ENCODE measurements around the gene TRIM8.
A peak's percentile ranks its signal among the peaks of the same experiment; 100 is the strongest.

Gene TRIM8

GRCh38 chr10:102644066-102644645 lies at the start of gene TRIM8:
Gene TRIM8 (plus strand): TSS chr10:102644479. CDS start chr10:102644618, 139 bp downstream.
- DNase-seq: no peak

- DNase-seq: peak; percentile 36
Observed at GRCh38 chr10:102595293-102595692, 49.0 kb upstream of the TRIM8 start.

GRCh38 chr10:102595897-102596296 lies 48.4 kb upstream of the TRIM8 start:
- peak; percentile 53 for DNase-seq

GRCh38 chr10:102596506-102596971 lies 47.7 kb upstream of the TRIM8 start:
- peak; percentile 85 for DNase-seq

GRCh38 chr10:102597131-102597991 lies 46.9 kb upstream of the TRIM8 start:
- peak; percentile 29 for DNase-seq

- no peak for DNase-seq
Observed at GRCh38 chr10:102598243-102598642, 46.0 kb upstream of the TRIM8 start.

GRCh38 chr10:102599565-102600327 lies 44.5 kb upstream of the TRIM8 start:
- DNase-seq: peak; percentile 57

GRCh38 chr10:102600816-102601215 lies 43.5 kb upstream of the TRIM8 start:
- DNase-seq: peak; percentile 46

- DNase-seq: peak; percentile 23
Observed at GRCh38 chr10:102601639-102602038, 42.6 kb upstream of the TRIM8 start.

GRCh38 chr10:102602272-102603045 lies 41.8 kb upstream of the TRIM8 start:
- DNase-seq: peak; percentile 47

- no peak for DNase-seq
Observed at GRCh38 chr10:102603946-102604345, 40.3 kb upstream of the TRIM8 start.

- DNase-seq: peak; percentile 79
Observed at GRCh38 chr10:102604439-102604841, 39.8 kb upstream of the TRIM8 start.

- DNase-seq: peak; percentile 68
Observed at GRCh38 chr10:102605712-102606111, 38.6 kb upstream of the TRIM8 start.

GRCh38 chr10:102608487-102608886 lies 35.8 kb upstream of the TRIM8 start:
- DNase-seq: peak; percentile 42

- DNase-seq: peak; percentile 51
Observed at GRCh38 chr10:102610441-102610887, 33.8 kb upstream of the TRIM8 start.

GRCh38 chr10:102611514-102612087 lies 32.7 kb upstream of the TRIM8 start:
- peak; percentile 43 for DNase-seq

GRCh38 chr10:102612964-102613275 lies 31.4 kb upstream of the TRIM8 start:
- no peak for DNase-seq

GRCh38 chr10:102613286-102613685 lies 31.0 kb upstream of the TRIM8 start:
- no peak for DNase-seq

GRCh38 chr10:102613785-102614184 lies 30.5 kb upstream of the TRIM8 start:
- no peak for DNase-seq

- no peak for DNase-seq
Observed at GRCh38 chr10:102614888-102615287, 29.4 kb upstream of the TRIM8 start.

- peak; percentile 74 for DNase-seq
Observed at GRCh38 chr10:102615361-102615760, 28.9 kb upstream of the TRIM8 start.

- DNase-seq: no peak
Observed at GRCh38 chr10:102616066-102616770, 28.1 kb upstream of the TRIM8 start.
